MM.1S (cell line): ENCODE results near the gene LIMS1.
A peak's percentile ranks its signal among the peaks of the same experiment; 100 is the strongest.

Experiments
- DNase-seq: peaks from one replicate; pipeline ENCODE4 v3.0.0-alpha.2; 2015
- H2AFZ ChIP-seq: fragments of 300-600 bp; sonication (generic); 2 replicates; pipeline ENCODE4 v1.6.0; 2016; ENCODE audit warnings: antibody characterized with exemption, low read length
- H3F3A ChIP-seq: fragments of 300-600 bp; sonication (generic); 2 replicates; pipeline ENCODE4 v1.6.1; 2016; ENCODE audit warnings: mild to moderate bottlenecking, antibody characterized with exemption, low read length, moderate library complexity, mixed read lengths; ENCODE audit not compliant: insufficient read depth
- H3K27ac ChIP-seq: fragments of 300-600 bp; sonication (generic); 2 replicates; pipeline ENCODE4 v1.5.1; 2016; ENCODE audit warnings: mild to moderate bottlenecking, low read length
- H3K27me3 ChIP-seq: fragments of 300-600 bp; sonication (generic); replicated peaks from 2 replicates; pipeline ENCODE4 v1.6.0; 2016; ENCODE audit warnings: low read length; ENCODE audit not compliant: insufficient read depth
- H3K36me3 ChIP-seq: fragments of 300-600 bp; sonication (generic); replicated peaks from 2 replicates; pipeline ENCODE4 v1.6.1; 2016; ENCODE audit warnings: mild to moderate bottlenecking, low read length, mixed read lengths; ENCODE audit not compliant: insufficient read depth
- H3K4me1 ChIP-seq: fragments of 300-600 bp; sonication (generic); 2 replicates; pipeline ENCODE4 v1.6.1; 2016; ENCODE audit warnings: low read length, mixed read lengths
- H3K4me2 ChIP-seq: fragments of 300-600 bp; sonication (generic); 2 replicates; pipeline ENCODE4 v1.6.0; 2016; ENCODE audit warnings: low read depth, low read length
- H3K4me3 ChIP-seq: fragments of 300-600 bp; sonication (generic); 2 replicates; pipeline ENCODE4 v1.5.1; 2016; ENCODE audit warnings: low read length, mixed read lengths
- H3K79me2 ChIP-seq: fragments of 300-600 bp; sonication (generic); 2 replicates; pipeline ENCODE4 v1.6.1; 2016; ENCODE audit warnings: mixed run types, low read length, mixed read lengths
- H3K9ac ChIP-seq: fragments of 300-600 bp; sonication (generic); 2 replicates; pipeline ENCODE4 v1.6.1; 2016; ENCODE audit warnings: low read length, mixed read lengths
- H3K9me2 ChIP-seq: fragments of 300-600 bp; sonication (generic); replicated peaks from 2 replicates; pipeline ENCODE4 v1.6.1; 2016; ENCODE audit warnings: mild to moderate bottlenecking, low read length, mixed read lengths; ENCODE audit not compliant: insufficient read depth
- H3K9me3 ChIP-seq: fragments of 300-600 bp; sonication (generic); replicated peaks from 2 replicates; pipeline ENCODE4 v1.6.1; 2016; ENCODE audit warnings: mild to moderate bottlenecking, low read length, mixed read lengths; ENCODE audit not compliant: insufficient read depth
- H4K20me1 ChIP-seq: fragments of 300-600 bp; sonication (generic); 2 replicates; pipeline ENCODE4 v1.6.1; 2016; ENCODE audit warnings: mild to moderate bottlenecking, low read length, moderate library complexity, mixed read lengths; ENCODE audit not compliant: insufficient read depth
- EZH2 ChIP-seq: fragments of 300-600 bp; sonication (generic); optimal IDR thresholded peaks from 2 replicates; pipeline ENCODE3; 2017; ENCODE audit warnings: low read depth, mild to moderate bottlenecking, antibody characterized with exemption, low read length, mixed read lengths
- EZH2phosphoT487 ChIP-seq: fragments of 300-600 bp; sonication (generic); IDR thresholded peaks from 2 replicates; pipeline ENCODE4 v1.6.1; 2018; ENCODE audit warnings: antibody characterized with exemption, low read length
- TF ChIP-seq, protein P1 (sequence below): fragments of 300-600 bp; sonication (generic); IDR thresholded peaks from 2 replicates; pipeline ENCODE4 v1.5.1; 2016; ENCODE audit warnings: antibody characterized with exemption, low read length, mixed read lengths

Gene LIMS1, protein sequence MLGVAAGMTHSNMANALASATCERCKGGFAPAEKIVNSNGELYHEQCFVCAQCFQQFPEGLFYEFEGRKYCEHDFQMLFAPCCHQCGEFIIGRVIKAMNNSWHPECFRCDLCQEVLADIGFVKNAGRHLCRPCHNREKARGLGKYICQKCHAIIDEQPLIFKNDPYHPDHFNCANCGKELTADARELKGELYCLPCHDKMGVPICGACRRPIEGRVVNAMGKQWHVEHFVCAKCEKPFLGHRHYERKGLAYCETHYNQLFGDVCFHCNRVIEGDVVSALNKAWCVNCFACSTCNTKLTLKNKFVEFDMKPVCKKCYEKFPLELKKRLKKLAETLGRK

DNA sequence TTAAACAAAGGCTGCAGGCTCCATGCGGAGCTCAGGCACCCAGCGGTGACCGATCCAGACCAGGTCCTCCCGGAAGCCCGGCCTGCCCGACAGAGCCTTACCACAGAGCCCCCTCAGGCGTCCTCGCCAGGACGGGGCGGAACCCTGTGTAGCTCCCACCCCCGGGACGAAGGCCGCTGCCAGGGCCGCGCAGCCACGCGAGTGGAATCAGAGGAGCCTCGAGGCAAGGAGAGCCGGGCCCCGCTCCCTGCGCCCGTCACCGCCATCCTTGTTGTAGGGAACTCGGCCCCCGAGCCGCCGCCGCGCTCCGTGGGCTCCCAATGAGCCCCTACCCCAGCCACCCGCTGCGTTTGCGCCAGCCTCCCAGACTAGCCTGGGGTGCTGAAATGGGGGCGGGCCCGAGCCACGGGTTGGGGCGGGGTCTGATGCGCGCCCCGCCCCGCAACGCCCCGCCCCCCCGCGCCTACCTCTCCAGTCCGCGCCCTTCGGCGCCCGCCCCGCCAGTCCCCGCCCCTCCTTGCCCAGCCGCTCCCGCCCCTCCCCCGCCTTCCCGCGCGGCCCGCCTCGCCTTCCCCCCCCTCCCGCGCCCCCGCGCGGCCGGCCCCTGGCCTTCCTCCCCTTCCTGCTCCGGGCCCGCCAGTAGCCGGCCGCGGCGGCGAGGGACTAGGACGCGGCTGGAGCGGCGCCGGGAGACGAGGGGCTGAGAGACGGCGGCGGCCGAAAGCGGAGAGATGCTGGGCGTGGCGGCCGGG lies at the start of gene LIMS1:
Gene LIMS1 (plus strand): TSS at position 639 of the 752 bp plus-strand sequence. CDS start 93 bp downstream, at position 732.
- Histone ChIP-seq H3K27me3 (no peaks in the 10 kb centered on the region), H3K27ac (peak within 1 kb of the TSS; percentile 78), H3K4me1 (peaks cover 8% of the 10 kb centered on the region; the same call in 1 of the 2 replicates), H3K9ac (peak within 1 kb of the TSS; percentile 87), H3K9me3 (no peaks in the 10 kb centered on the region), H3K36me3 (no peaks in the 10 kb centered on the region), H3F3A (peaks cover 12% of the 10 kb centered on the region; the same call in 1 of the 2 replicates), H2AFZ (peak within 1 kb of the TSS; percentile 97), H3K9me2 (no peaks in the 10 kb centered on the region), H3K79me2 (peaks cover 44% of the 10 kb centered on the region), H3K4me3 (peak within 1 kb of the TSS; percentile 97), H3K4me2 (peak within 1 kb of the TSS; percentile 84), H4K20me1 (no peaks in the 10 kb centered on the region)
- peak; percentile 84 for DNase-seq
- TF ChIP-seq, protein P1, sequence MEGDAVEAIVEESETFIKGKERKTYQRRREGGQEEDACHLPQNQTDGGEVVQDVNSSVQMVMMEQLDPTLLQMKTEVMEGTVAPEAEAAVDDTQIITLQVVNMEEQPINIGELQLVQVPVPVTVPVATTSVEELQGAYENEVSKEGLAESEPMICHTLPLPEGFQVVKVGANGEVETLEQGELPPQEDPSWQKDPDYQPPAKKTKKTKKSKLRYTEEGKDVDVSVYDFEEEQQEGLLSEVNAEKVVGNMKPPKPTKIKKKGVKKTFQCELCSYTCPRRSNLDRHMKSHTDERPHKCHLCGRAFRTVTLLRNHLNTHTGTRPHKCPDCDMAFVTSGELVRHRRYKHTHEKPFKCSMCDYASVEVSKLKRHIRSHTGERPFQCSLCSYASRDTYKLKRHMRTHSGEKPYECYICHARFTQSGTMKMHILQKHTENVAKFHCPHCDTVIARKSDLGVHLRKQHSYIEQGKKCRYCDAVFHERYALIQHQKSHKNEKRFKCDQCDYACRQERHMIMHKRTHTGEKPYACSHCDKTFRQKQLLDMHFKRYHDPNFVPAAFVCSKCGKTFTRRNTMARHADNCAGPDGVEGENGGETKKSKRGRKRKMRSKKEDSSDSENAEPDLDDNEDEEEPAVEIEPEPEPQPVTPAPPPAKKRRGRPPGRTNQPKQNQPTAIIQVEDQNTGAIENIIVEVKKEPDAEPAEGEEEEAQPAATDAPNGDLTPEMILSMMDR = no peak
- TF ChIP-seq EZH2 = no peak
- no peak for TF ChIP-seq EZH2phosphoT487

DNA sequence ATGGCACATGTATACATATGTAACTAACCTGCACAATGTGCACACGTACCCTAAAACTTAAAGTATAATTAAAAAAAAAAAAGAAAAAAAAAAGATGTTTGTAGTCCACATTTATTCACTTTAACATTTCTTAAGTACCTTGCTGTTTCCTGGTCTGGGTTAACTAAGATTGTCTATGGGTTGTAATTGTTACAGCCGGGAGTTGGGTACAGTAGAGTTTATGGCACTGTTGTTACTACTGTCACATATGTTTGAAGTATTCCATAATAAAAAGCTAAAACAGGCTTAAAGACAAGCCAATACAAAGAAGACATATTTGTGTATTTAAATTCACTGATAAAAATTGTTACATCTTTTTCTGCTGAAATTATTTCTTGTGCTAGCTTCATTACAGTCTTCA lies 49.0 kb upstream of the LIMS1 start:
- TF ChIP-seq EZH2phosphoT487 = no peak
- no peak for TF ChIP-seq EZH2
- TF ChIP-seq, protein P1 = no peak
- Histone ChIP-seq H3K4me2 (no peak overlapping the region), H3K79me2 (no peaks in the 10 kb centered on the region), H3K27ac (no peak overlapping the region), H3K4me3 (no peak overlapping the region), H2AFZ (no peak overlapping the region), H3K9ac (no peak overlapping the region), H3K4me1 (0 out of 2 replicates have a peak, but pooled peaks cover 3% of the 10 kb centered on the region), H3K9me2 (no peaks in the 10 kb centered on the region), H3K9me3 (no peaks in the 10 kb centered on the region), H3F3A (no peaks in the 10 kb centered on the region), H4K20me1 (no peaks in the 10 kb centered on the region), H3K36me3 (peaks cover 5% of the 10 kb centered on the region; the same call in 1 of the 2 replicates), H3K27me3 (no peaks in the 10 kb centered on the region)
- DNase-seq = no peak

DNA sequence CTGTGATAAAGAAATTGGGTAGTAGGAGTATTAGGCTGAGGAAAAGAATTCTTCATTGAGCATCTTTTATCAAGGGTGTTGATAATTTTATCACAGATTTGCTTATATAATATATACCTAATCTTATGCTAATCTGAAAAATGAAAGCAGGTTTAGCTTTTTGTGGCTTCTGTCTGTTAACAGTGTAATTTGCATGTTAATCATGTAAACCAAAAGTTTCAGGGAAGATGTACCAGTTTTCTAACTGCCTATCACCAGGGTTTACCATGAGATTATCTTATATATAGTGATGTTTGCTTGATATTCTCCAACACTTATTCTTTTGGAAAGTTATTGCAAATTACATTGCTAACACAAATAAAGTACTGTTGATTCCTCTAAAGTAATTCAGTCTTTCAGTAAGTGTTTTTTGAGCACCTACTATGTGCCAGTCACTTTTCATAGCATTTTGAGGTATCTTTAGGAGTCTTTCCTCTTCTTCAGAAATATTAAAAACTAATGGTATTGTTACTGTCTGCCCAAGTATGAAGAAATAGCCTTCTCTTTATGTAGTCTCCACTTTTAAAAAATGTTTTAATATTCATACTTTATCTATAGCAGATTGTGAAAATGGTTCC lies 43.7 kb upstream of the LIMS1 start:
- no peak overlapping the region for H2AFZ ChIP-seq
- no peaks in the 10 kb centered on the region for H3K79me2 ChIP-seq
- no peak overlapping the region for H3K9ac ChIP-seq
- TF ChIP-seq, protein P1 = no peak
- TF ChIP-seq EZH2 (no peak), EZH2phosphoT487 (no peak)
- H3K4me2 ChIP-seq = no peak overlapping the region
- no peak for DNase-seq
- no peaks in the 10 kb centered on the region for H3K27me3 ChIP-seq
- H3K9me2 ChIP-seq = no peaks in the 10 kb centered on the region
- H3K4me1 ChIP-seq = 0 out of 2 replicates have a peak, but pooled peaks cover 4% of the 10 kb centered on the region
- no peaks in the 10 kb centered on the region for H4K20me1 ChIP-seq
- H3K27ac ChIP-seq = no peak overlapping the region
- H3K4me3 ChIP-seq = no peak overlapping the region
- H3K36me3 ChIP-seq = peaks cover 8% of the 10 kb centered on the region; the same call in 1 of the 2 replicates
- H3F3A ChIP-seq = no peaks in the 10 kb centered on the region
- no peaks in the 10 kb centered on the region for H3K9me3 ChIP-seq
